Natural killer cell (primary cell): ENCODE results near the gene ZNF782. TPM values are rescaled to one million over a fixed set of nuclear protein-coding genes. Genes with fewer than 3 reads are reported as not detected.

Experiments
- ATAC-seq, 3 donors: fragments of 150-1000 bp in 2 of 3; fragments of 200-7000 bp in 1 of 3; cut with Tn5 transposase; 1 replicate in 1 of 3; 2 replicates in 2 of 3; pipeline ENCODE4 v1.10.0; 2021; ENCODE audit warnings: mild to moderate bottlenecking in 2 of 3, moderate library complexity in 2 of 3
- DNase-seq, 2 donors: peaks; one replicate each; pipeline versions ENCODE4 v3.0.0 to v3.0.0-alpha.2; 2013 to 2021; ENCODE audit warnings: mixed read lengths in 1 of 2
- H3K27ac ChIP-seq: one replicate; pipeline ENCODE4 v1.5.1; 2013; ENCODE audit warnings: mild to moderate bottlenecking, low read length
- H3K27me3 ChIP-seq: one replicate; pipeline ENCODE4 v1.6.1; 2013; ENCODE audit warnings: low read length; ENCODE audit not compliant: control insufficient read depth, insufficient read depth
- H3K36me3 ChIP-seq: one replicate; pipeline ENCODE4 v1.6.1; 2013; ENCODE audit warnings: low read length; ENCODE audit not compliant: control insufficient read depth, insufficient read depth
- H3K4me1 ChIP-seq: one replicate; pipeline ENCODE4 v1.6.1; 2013; ENCODE audit warnings: low read length; ENCODE audit not compliant: control insufficient read depth, insufficient read depth
- H3K4me3 ChIP-seq: one replicate; pipeline ENCODE4 v1.5.1; 2013; ENCODE audit warnings: low read length
- H3K9me3 ChIP-seq: one replicate; pipeline ENCODE4 v1.6.1; 2013; ENCODE audit warnings: low read length; ENCODE audit not compliant: control insufficient read depth, insufficient read depth
- H3K27ac Mint-ChIP-seq, 2 donors: one replicate each; pipeline ENCODE4 v1.8.0; 2022; ENCODE audit warnings: mild to moderate bottlenecking in 2 of 2, mixed read lengths in 2 of 2, moderate library complexity in 1 of 2
- H3K27me3 Mint-ChIP-seq, 2 donors: one replicate each; pipeline ENCODE4 v1.8.0; 2022; ENCODE audit warnings: low read depth in 2 of 2, mixed read lengths in 2 of 2
- H3K36me3 Mint-ChIP-seq: one replicate; pipeline ENCODE4 v1.8.0; 2022; ENCODE audit warnings: mixed read lengths
- H3K4me1 Mint-ChIP-seq, 2 donors: one replicate each; pipeline ENCODE4 v1.8.0; 2022; ENCODE audit warnings: mixed read lengths in 2 of 2
- H3K4me3 Mint-ChIP-seq: one replicate; pipeline ENCODE4 v1.8.0; 2022; ENCODE audit warnings: mild to moderate bottlenecking, moderate library complexity, mixed read lengths
- H3K9me3 Mint-ChIP-seq, 2 donors: one replicate each; pipeline ENCODE4 v1.8.0; 2022; ENCODE audit warnings: mixed read lengths in 2 of 2
- WGBS: methylation state at CpG from one replicate; pipeline ENCODE4 v1.1.7; 2013; ENCODE audit warnings: missing lambda C conversion rate; ENCODE audit not compliant: insufficient coverage; 5-methylcytosine and 5-hydroxymethylcytosine counted together
- intact Hi-C: fragments of 100-400 bp; cut with micrococcal nuclease; formaldehyde crosslinking; loops from one replicate; pipeline ENCODE4 v1.14.2; 2022
- total RNA-seq, 4 donors: library from RNA; stranded (reverse); fragments of 120-200 nt in 1 of 4; gene quantifications; one replicate each; pipeline versions ENCODE4 v1.2.3 to v1.2.4, GENCODE V29; 2013 to 2022
- TF ChIP-seq, protein P1 (sequence below): fragments of 200-600 bp; IDR thresholded peaks from one replicate; pipeline ENCODE4 v1.8.0; 2022; ENCODE audit warnings: antibody characterized with exemption

The ZNF782 gene
- total RNA-seq, 3 donors from 2014 or later (not counting 1 experiment from before 2014, with no cell fraction given) = 7.3 to 10.1 (median 7.4) TPM

DNA sequence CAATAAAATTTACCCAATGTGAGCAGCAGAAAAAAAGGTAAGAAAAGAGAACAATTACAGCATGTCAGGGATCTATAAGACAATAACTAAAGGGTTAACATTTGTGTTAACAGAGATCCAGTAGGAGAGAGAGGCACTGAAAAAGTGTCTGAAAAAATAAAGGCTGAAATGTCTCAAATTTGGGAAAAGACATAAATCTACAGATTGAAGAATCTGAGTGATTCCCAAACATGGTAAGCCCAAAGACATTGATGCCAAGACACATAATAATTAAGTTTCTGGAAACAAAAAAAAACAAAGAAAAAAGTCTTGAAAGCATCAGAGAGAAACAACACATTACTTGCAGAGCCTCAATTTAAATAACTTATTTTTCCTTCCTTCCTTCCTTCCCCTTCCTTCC is 31.1 kb upstream of the ZNF782 start:
- no peaks in the 10 kb centered on the region for H3K36me3 Mint-ChIP-seq
- peaks cover 0 to 5% of the 10 kb centered on the region in 2 donors for H3K4me1 Mint-ChIP-seq
- H3K27ac Mint-ChIP-seq = no peak overlapping the region
- H3K4me3 ChIP-seq = no peak overlapping the region
- H3K27ac ChIP-seq = no peak overlapping the region
- H3K27me3 Mint-ChIP-seq = peaks cover 0 to 10% of the 10 kb centered on the region in 2 donors
- H3K9me3 ChIP-seq = no peaks in the 10 kb centered on the region
- TF ChIP-seq, protein P1, sequence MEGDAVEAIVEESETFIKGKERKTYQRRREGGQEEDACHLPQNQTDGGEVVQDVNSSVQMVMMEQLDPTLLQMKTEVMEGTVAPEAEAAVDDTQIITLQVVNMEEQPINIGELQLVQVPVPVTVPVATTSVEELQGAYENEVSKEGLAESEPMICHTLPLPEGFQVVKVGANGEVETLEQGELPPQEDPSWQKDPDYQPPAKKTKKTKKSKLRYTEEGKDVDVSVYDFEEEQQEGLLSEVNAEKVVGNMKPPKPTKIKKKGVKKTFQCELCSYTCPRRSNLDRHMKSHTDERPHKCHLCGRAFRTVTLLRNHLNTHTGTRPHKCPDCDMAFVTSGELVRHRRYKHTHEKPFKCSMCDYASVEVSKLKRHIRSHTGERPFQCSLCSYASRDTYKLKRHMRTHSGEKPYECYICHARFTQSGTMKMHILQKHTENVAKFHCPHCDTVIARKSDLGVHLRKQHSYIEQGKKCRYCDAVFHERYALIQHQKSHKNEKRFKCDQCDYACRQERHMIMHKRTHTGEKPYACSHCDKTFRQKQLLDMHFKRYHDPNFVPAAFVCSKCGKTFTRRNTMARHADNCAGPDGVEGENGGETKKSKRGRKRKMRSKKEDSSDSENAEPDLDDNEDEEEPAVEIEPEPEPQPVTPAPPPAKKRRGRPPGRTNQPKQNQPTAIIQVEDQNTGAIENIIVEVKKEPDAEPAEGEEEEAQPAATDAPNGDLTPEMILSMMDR = no peak
- ATAC-seq (no peak), DNase-seq (no peak)
- H3K27me3 ChIP-seq = no peaks in the 10 kb centered on the region
- no peaks in the 10 kb centered on the region for H3K4me1 ChIP-seq
- H3K9me3 Mint-ChIP-seq = no peaks in the 10 kb centered on the region
- intact Hi-C loops = no loop called here
- H3K4me3 Mint-ChIP-seq = no peak overlapping the region
- no peaks in the 10 kb centered on the region for H3K36me3 ChIP-seq

GRCh38 chr9:96884443-96884842 is 30.1 kb upstream of the ZNF782 start:
- H3K27me3 Mint-ChIP-seq = peaks cover 0 to 19% of the 10 kb centered on the region in 2 donors
- H3K4me1 Mint-ChIP-seq = peaks cover 0 to 5% of the 10 kb centered on the region in 2 donors
- H3K27me3 ChIP-seq = no peaks in the 10 kb centered on the region

DNA sequence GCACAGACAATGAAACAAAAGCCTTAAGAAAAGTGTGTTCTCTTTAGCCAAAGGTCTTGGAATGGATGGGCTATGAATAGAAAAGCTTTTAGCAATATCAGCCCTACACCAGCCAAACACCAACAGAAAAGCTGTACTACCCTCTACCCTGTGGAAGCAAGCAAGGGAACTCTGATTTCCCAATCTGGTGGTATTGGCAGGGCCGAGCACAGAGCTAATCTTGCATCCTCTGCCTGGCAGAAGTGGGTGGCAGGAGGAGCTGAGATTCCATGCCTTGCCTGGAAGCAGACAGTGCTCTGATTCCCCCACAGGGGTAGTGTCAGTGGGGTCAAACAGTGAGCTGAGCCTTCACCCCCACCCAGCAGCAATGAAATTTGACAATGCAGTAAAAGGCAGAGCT is 29.6 kb upstream of the ZNF782 start:
- H3K27ac Mint-ChIP-seq = no peak overlapping the region
- peaks cover 1% of the 10 kb centered on the region for H3K27me3 ChIP-seq
- no peaks in the 10 kb centered on the region for H3K9me3 ChIP-seq
- intact Hi-C loops = no loop called here
- no peak overlapping the region for H3K4me3 ChIP-seq
- H3K4me3 Mint-ChIP-seq = no peak overlapping the region
- no peaks in the 10 kb centered on the region for H3K9me3 Mint-ChIP-seq
- TF ChIP-seq, protein P1 = no peak
- 56% methylated on average over 1 of the region's 1 CpG for WGBS
- H3K4me1 Mint-ChIP-seq = peaks cover 0 to 5% of the 10 kb centered on the region in 2 donors
- no peaks in the 10 kb centered on the region for H3K4me1 ChIP-seq
- ATAC-seq = no peak
- no peaks in the 10 kb centered on the region for H3K36me3 ChIP-seq
- no peak for DNase-seq
- H3K27me3 Mint-ChIP-seq = peaks cover 0 to 24% of the 10 kb centered on the region in 2 donors
- H3K27ac ChIP-seq = no peak overlapping the region
- no peaks in the 10 kb centered on the region for H3K36me3 Mint-ChIP-seq

More at GRCh38 chr9:96884443-96884842, 30.1 kb upstream of the ZNF782 start:
- TF ChIP-seq, protein P1 = no peak
- Histone ChIP-seq H3K4me1 (no peaks in the 10 kb centered on the region), H3K9me3 (no peaks in the 10 kb centered on the region), H3K4me3 (no peak overlapping the region), H3K36me3 (no peaks in the 10 kb centered on the region), H3K27ac (no peak overlapping the region)
- H3K36me3 Mint-ChIP-seq = no peaks in the 10 kb centered on the region
- intact Hi-C loops = no loop called here
- ATAC-seq (no peak), DNase-seq (no peak)
- no peak overlapping the region for H3K27ac Mint-ChIP-seq
- no peaks in the 10 kb centered on the region for H3K9me3 Mint-ChIP-seq
- H3K4me3 Mint-ChIP-seq = no peak overlapping the region
- WGBS = 71% methylated on average over 1 of the region's 2 CpGs

DNA sequence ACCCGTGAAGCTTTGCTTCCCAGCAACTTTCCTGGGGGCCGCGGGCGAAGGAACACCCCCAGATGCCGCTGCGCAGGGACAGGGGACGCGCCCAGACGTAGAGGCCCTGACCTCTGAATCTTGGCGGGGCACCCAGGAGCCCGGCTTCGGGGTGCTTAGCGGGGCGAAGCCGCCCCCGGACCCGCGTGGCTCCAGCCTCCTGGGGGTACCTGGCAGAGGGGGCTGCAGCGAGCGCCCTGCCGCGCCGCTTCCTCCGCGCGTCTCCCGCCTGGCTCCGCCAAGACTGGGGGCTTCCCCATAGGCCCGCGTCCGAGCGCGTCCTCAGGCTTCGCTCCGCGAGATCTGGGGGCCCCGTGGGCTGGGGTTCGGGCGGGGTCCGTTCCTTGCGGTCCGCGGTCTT is 23.0 kb upstream of the ZNF782 start:
- H3K9me3 ChIP-seq = no peaks in the 10 kb centered on the region
- no peak overlapping the region for H3K4me3 Mint-ChIP-seq
- H3K36me3 Mint-ChIP-seq = no peaks in the 10 kb centered on the region
- H3K27me3 ChIP-seq = peaks cover 34% of the 10 kb centered on the region
- no peak overlapping the region for H3K4me3 ChIP-seq
- TF ChIP-seq, protein P1 = no peak
- no peak overlapping the region for H3K27ac Mint-ChIP-seq
- peaks cover 40 to 72% of the 10 kb centered on the region in 2 donors for H3K27me3 Mint-ChIP-seq
- no peak for ATAC-seq
- H3K9me3 Mint-ChIP-seq = no peaks in the 10 kb centered on the region
- H3K36me3 ChIP-seq = no peaks in the 10 kb centered on the region
- peaks cover 9% of the 10 kb centered on the region for H3K4me1 ChIP-seq
- no peak for DNase-seq
- intact Hi-C loops = no loop called here
- WGBS = 14% methylated on average over 43 of the region's 43 CpGs
- H3K27ac ChIP-seq = no peak overlapping the region
- peaks cover 16 to 20% of the 10 kb centered on the region in 2 donors for H3K4me1 Mint-ChIP-seq
